AG04449 (cell line): ENCODE results near the gene CHRDL2.
"Not testable (repeated sequence)": the region's sequence is repeated elsewhere in the genome, so short reads cannot be mapped to it uniquely, and the experiment has no call there.

ENCODE experiments used
- CTCF ChIA-PET: fragments of 350-600 bp; formaldehyde crosslinking; extraction: SDS; loops from one replicate; lab custom pipeline; 2021; ENCODE audit warnings: antibody characterized with exemption; lab: Yijun Ruan, JAX
- POLR2A ChIA-PET: fragments of 400-600, 350-600 bp; formaldehyde crosslinking; extraction: SDS; loops from one replicate; lab custom pipeline; 2020; ENCODE audit warnings: antibody characterized with exemption, inconsistent platforms; lab: Yijun Ruan, JAX
- DNase-seq: peaks from one replicate; pipeline ENCODE4 v3.0.0-alpha.2; 2010; ENCODE audit warnings: low read depth, low spot score
- H3K4me3 ChIP-seq: 2 replicates; pipeline ENCODE4 v1.5.1; 2011; ENCODE audit warnings: low read depth, mild to moderate bottlenecking, control low read depth, low read length
- CTCF ChIP-seq: IDR thresholded peaks from one replicate; pipeline ENCODE4 v1.5.1; 2011; ENCODE audit warnings: mild to moderate bottlenecking, moderate library complexity, low read length, control low read depth, inconsistent platforms; ENCODE audit not compliant: insufficient read depth; ENCODE audit errors: missing control alignments

CHRDL2 gene

GRCh38 chr11:74775762-74776161, 44.5 kb upstream of the CHRDL2 start:
- no peak for TF ChIP-seq CTCF
- H3K4me3 ChIP-seq = no peak overlapping the region
- DNase-seq = no peak
- POLR2A ChIA-PET = no interaction called here
- CTCF ChIA-PET = interaction anchor here (1.1 kb wide), 1 partner anchor 466 kb away, joined by 3 read pairs; no protein-coding TSS in a partner anchor

- H3K4me3 ChIP-seq = no peak overlapping the region
- DNase-seq = peak; percentile 24
- POLR2A ChIA-PET = no interaction called here
- TF ChIP-seq CTCF = no peak
- CTCF ChIA-PET = interaction anchor here (1.1 kb wide), 1 partner anchor 34 kb away, joined by 4 read pairs; no protein-coding TSS in a partner anchor
Measured at GRCh38 chr11:74773476-74773875, 42.2 kb upstream of the CHRDL2 start.

- no peak for DNase-seq
- ChIA-PET CTCF (no interaction called here), POLR2A (no interaction called here)
- no peak for TF ChIP-seq CTCF
- no peak overlapping the region for H3K4me3 ChIP-seq
Measured at GRCh38 chr11:74771139-74771538, 39.9 kb upstream of the CHRDL2 start.

GRCh38 chr11:74770456-74770855, 39.2 kb upstream of the CHRDL2 start:
- no peak for TF ChIP-seq CTCF
- H3K4me3 ChIP-seq = no peak overlapping the region
- ChIA-PET POLR2A (no interaction called here), CTCF (interaction anchor here (1.1 kb wide), 2 partner anchors 11 to 15 kb away, joined by 3 read pairs; no protein-coding TSS in a partner anchor)
- no peak for DNase-seq

- DNase-seq = no peak
- CTCF ChIA-PET = interaction anchor here (1.1 to 1.2 kb wide), 2 partner anchors 14 to 15 kb away, joined by 3 read pairs; no protein-coding TSS in a partner anchor
- no peak for TF ChIP-seq CTCF
- POLR2A ChIA-PET = interaction anchor here (1.2 kb wide), 1 partner anchor 14 kb away, joined by 3 read pairs; no protein-coding TSS in a partner anchor
- no peak overlapping the region for H3K4me3 ChIP-seq
Measured at GRCh38 chr11:74769055-74769707, 38.0 kb upstream of the CHRDL2 start.

GRCh38 chr11:74768172-74768651, 37.0 kb upstream of the CHRDL2 start:
- ChIA-PET CTCF (interaction anchor here (1.2 kb wide), 1 partner anchor 14 kb away, joined by 3 read pairs; no protein-coding TSS in a partner anchor), POLR2A (interaction anchor here (1.0 to 1.2 kb wide), 2 partner anchors 13 kb away, joined by 3 read pairs; no protein-coding TSS in a partner anchor)
- not testable (repeated sequence) for H3K4me3 ChIP-seq, DNase-seq

GRCh38 chr11:74766905-74767304, 35.7 kb upstream of the CHRDL2 start:
- ChIA-PET CTCF (no interaction called here), POLR2A (no interaction called here)
- no peak overlapping the region for H3K4me3 ChIP-seq
- TF ChIP-seq CTCF = no peak
- DNase-seq = no peak
